Measurements from ENCODE around the gene EIF2B2.

EIF2B2 gene

GRCh38 chr14:74956280-74957072 lies 46.2 kb upstream of the EIF2B2 start:
- no peak for TF ChIP-seq CTCF (IDR thresholded peaks at IDR 0.05; ENCODE audit: low read depth, low read length)
- DNase-seq (ENCODE audit: low read depth in 2 of 2), result no peak
- H3K4me3 ChIP-seq (replicated peaks in 1 of 2; ENCODE audit: low read depth in 2 of 2, low read length in 2 of 2), result no peak overlapping the region

DNA sequence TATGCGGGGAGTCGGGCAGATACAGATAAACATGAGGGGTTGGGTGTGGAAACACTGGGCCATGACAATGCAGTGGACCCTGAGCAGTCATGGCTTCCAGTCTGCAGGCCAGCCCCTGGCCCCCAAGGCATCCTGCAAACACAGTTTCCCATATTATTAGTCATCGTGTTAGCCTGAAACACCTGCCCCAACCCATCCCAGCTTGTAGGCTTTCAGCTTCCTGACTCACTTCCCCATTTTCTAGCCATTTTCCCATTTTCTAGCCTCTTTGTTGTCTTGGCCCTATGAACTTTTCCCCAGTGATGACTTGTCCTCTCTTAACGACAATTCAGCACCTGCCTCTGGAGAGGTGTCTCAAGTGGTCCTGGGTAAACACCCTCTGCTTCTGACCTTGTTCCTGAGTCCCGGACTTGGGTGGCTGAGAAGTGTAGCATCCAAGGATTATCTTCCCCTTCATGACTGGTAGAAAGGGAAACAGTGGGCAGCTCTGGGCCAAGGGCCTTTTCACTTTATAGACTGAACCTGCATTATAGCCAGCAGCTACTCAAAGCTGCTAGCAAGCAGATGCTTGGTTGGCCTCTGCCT lies 43.0 kb upstream of the EIF2B2 start:
- no peak for TF ChIP-seq CTCF (IDR thresholded peaks at IDR 0.05; ENCODE audit: low read depth, low read length)
- no peak overlapping the region for H3K4me3 ChIP-seq (replicated peaks in 1 of 2; ENCODE audit: low read depth in 2 of 2, low read length in 2 of 2)
- no peak for DNase-seq (ENCODE audit: low read depth in 2 of 2)

- DNase-seq (ENCODE audit: low read depth in 2 of 2), result no peak
- TF ChIP-seq CTCF (IDR thresholded peaks at IDR 0.05; ENCODE audit: low read depth, low read length), result no peak
- H3K4me3 ChIP-seq (replicated peaks in 1 of 2; ENCODE audit: low read depth in 2 of 2, low read length in 2 of 2), result no peak overlapping the region
Observed at GRCh38 chr14:74960736-74961135, 42.0 kb upstream of the EIF2B2 start.

DNA sequence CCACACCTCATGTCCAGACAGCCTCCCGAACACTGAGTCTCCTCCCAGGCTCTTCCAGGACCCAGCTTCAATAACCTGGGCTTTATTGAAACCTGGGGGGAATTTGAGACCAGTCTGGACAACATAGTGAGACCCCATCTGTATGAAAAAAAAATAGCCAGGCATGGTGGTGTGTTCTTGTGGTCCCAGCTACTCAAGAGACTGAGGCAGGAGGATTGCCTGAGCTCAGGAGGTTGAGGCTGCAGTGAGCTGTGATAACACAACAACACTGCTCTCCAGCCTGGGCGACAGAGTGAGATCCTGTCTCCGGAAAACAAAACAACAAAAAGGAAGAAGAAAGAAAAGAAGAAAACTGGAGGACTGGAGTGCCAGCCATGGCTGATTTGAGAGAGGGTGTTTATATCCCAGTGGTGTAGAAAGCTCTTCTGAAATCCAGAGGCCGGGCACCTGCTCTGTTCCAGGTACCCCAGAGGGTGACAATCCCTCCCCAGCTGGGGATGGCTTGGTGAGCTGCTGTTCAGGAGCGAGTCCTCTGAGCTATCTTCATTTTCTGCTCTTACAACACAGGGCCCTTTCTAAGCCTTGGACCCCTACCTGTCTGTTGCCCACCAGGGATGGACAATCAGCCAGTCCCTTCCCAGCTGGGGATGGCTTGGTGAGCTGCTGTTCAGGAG lies 41.3 kb upstream of the EIF2B2 start:
- TF ChIP-seq CTCF (IDR thresholded peaks at IDR 0.05; ENCODE audit: low read depth, low read length), result no peak
- no peak for DNase-seq (ENCODE audit: low read depth in 2 of 2)
- no peak overlapping the region for H3K4me3 ChIP-seq (replicated peaks in 1 of 2; ENCODE audit: low read depth in 2 of 2, low read length in 2 of 2)

GRCh38 chr14:74962046-74962445 lies 40.7 kb upstream of the EIF2B2 start:
- DNase-seq (ENCODE audit: low read depth in 2 of 2), result no peak
- H3K4me3 ChIP-seq (replicated peaks in 1 of 2; ENCODE audit: low read depth in 2 of 2, low read length in 2 of 2), result no peak overlapping the region

GRCh38 chr14:74962493-74962892 lies 40.2 kb upstream of the EIF2B2 start:
- no peak overlapping the region for H3K4me3 ChIP-seq (replicated peaks in 1 of 2; ENCODE audit: low read depth in 2 of 2, low read length in 2 of 2)
- DNase-seq (ENCODE audit: low read depth in 2 of 2), result no peak
- TF ChIP-seq CTCF (IDR thresholded peaks at IDR 0.05; ENCODE audit: low read depth, low read length), result no peak

More at GRCh38 chr14:74962046-74962445, 40.7 kb upstream of the EIF2B2 start:
- no peak for TF ChIP-seq CTCF (IDR thresholded peaks at IDR 0.05; ENCODE audit: low read depth, low read length)
